ENCODE measurements around the gene PAPSS2. TPM values are rescaled to one million over a fixed set of nuclear protein-coding genes. Genes with fewer than 3 reads are reported as not detected.

Gene PAPSS2
- total and polyA plus RNA-seq, 7 donors, result 7.1 to 88.9 (median 8.6) TPM

- Histone ChIP-seq H3K9me3 (no peaks in the 10 kb centered on the region), H3K4me3 (no peak overlapping the region), H3K4me1 (no peaks in the 10 kb centered on the region), H3K36me3 (no peaks in the 10 kb centered on the region), H3K27ac (no peak overlapping the region), H3K27me3 (no peaks in the 10 kb centered on the region)
- intact Hi-C loops (cut with DNase I), result no loop called here
- WGBS, 2 donors, result 86 to 89% methylated on average over 4 of the region's 4 CpGs
- DNase-seq, result no peak
- TF ChIP-seq POLR2A (IDR thresholded peaks at IDR 0.05) (no peak), CTCF (IDR thresholded peaks at IDR 0.05) (no peak), POLR2AphosphoS5 (IDR thresholded peaks at IDR 0.05) (no peak), EP300 (IDR thresholded peaks at IDR 0.05) (no peak)
These were observed 47.1 kb downstream of the PAPSS2 start for GRCh38 chr10:87706731-87707130.

- no peak for TF ChIP-seq POLR2AphosphoS5 (IDR thresholded peaks at IDR 0.05)
- TF ChIP-seq CTCF (IDR thresholded peaks at IDR 0.05), result no peak
- TF ChIP-seq POLR2A (IDR thresholded peaks at IDR 0.05), result no peak
- no peak for TF ChIP-seq EP300 (IDR thresholded peaks at IDR 0.05)
- Histone ChIP-seq H3K4me3 (no peak overlapping the region), H3K27ac (no peak overlapping the region), H3K27me3 (no peaks in the 10 kb centered on the region), H3K9me3 (no peaks in the 10 kb centered on the region), H3K36me3 (no peaks in the 10 kb centered on the region), H3K4me1 (no peaks in the 10 kb centered on the region)
- WGBS, 2 donors, result 96 to 97% methylated on average over 4 of the region's 4 CpGs
- no peak for DNase-seq
- intact Hi-C loops (cut with DNase I), result no loop called here
These were observed 47.6 kb downstream of the PAPSS2 start for GRCh38 chr10:87707254-87707653.

- peak overlapping the region in 2 of 4 donors; percentile 19 to 27 for H3K27ac ChIP-seq
These were observed 53.4 kb downstream of the PAPSS2 start for GRCh38 chr10:87712913-87713616.

GRCh38 chr10:87713707-87714106 lies 54.0 kb downstream of the PAPSS2 start:
- Histone ChIP-seq H3K27ac (peak overlapping the region in 2 of 4 donors; percentile 19 to 27), H3K9me3 (no peaks in the 10 kb centered on the region), H3K4me3 (no peak overlapping the region), H3K36me3 (no peaks in the 10 kb centered on the region), H3K4me1 (peaks cover 0 to 4% (median 0%) of the 10 kb centered on the region in 4 donors), H3K27me3 (no peaks in the 10 kb centered on the region)
- WGBS, 2 donors, result 82 to 93% methylated on average over 3 of the region's 3 CpGs
- TF ChIP-seq POLR2AphosphoS5 (IDR thresholded peaks at IDR 0.05), result no peak
- DNase-seq, result no peak
- intact Hi-C loops (cut with DNase I), result no loop called here

More at GRCh38 chr10:87712913-87713616, 53.4 kb downstream of the PAPSS2 start:
- Histone ChIP-seq H3K36me3 (no peaks in the 10 kb centered on the region), H3K9me3 (no peaks in the 10 kb centered on the region), H3K4me1 (peaks cover 0 to 4% (median 0%) of the 10 kb centered on the region in 4 donors), H3K27me3 (no peaks in the 10 kb centered on the region), H3K4me3 (no peak overlapping the region)
- 85 to 90% methylated on average over 11 of the region's 11 CpGs for WGBS, 2 donors
- TF ChIP-seq POLR2A (IDR thresholded peaks at IDR 0.05), result no peak
- no peak for TF ChIP-seq CTCF (IDR thresholded peaks at IDR 0.05)
- TF ChIP-seq POLR2AphosphoS5 (IDR thresholded peaks at IDR 0.05), result no peak
- no peak for TF ChIP-seq EP300 (IDR thresholded peaks at IDR 0.05)
- intact Hi-C loops (cut with DNase I), result no loop called here
- no peak for DNase-seq

GRCh38 chr10:87715552-87716347 lies 56.1 kb downstream of the PAPSS2 start:
- H3K9me3 ChIP-seq, result no peaks in the 10 kb centered on the region
- peaks cover 0 to 4% (median 0%) of the 10 kb centered on the region in 4 donors for H3K4me1 ChIP-seq
- H3K36me3 ChIP-seq, result no peaks in the 10 kb centered on the region
- no peaks in the 10 kb centered on the region for H3K27me3 ChIP-seq
- 71 to 87% methylated on average over 3 of the region's 3 CpGs for WGBS, 2 donors
- DNase-seq, result no peak
- peak overlapping the region in 3 of 4 donors; percentile 30 to 52 (median 45) for H3K27ac ChIP-seq
- H3K4me3 ChIP-seq, result no peak overlapping the region
- TF ChIP-seq EP300 (IDR thresholded peaks at IDR 0.05), result no peak
- no peak for TF ChIP-seq POLR2A (IDR thresholded peaks at IDR 0.05)
- no peak for TF ChIP-seq POLR2AphosphoS5 (IDR thresholded peaks at IDR 0.05)
- TF ChIP-seq CTCF (IDR thresholded peaks at IDR 0.05), result no peak
- intact Hi-C loops (cut with DNase I), result no loop called here

Data from sigmoid colon (tissue), 7 donors.